ENCODE results near the gene CPSF4L.
"Not testable (repeated sequence)": the region's sequence is repeated elsewhere in the genome, so short reads cannot be mapped to it uniquely, and the experiment has no call there.

The CPSF4L gene

GRCh38 chr17:73261617-73261951 lies at the start of gene CPSF4L:
Gene CPSF4L, minus strand, starts transcription at chr17:73261880. Its CDS starts 62 bp downstream, at chr17:73261818.
- DNase-seq, result no peak

DNA sequence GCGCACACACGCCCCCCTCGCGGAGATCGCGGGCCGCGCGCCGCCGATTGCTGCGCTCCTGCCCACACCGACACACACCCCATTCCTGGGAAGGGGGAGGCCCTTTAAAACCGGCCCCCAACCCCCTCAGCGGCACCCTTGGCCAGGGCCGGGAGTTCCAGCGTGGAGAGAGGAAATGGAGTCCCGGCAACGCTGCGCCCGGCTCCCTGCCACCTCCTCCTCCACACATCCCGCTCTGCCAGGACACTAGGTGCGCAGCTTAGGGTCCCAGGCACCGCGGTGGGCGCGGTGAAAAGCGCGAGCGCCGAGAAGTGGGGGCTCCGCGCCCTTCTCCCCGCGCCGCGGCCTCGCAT lies 49.7 kb upstream of the CPSF4L start:
- DNase-seq, result no peak

- no peak for DNase-seq
Observed at GRCh38 chr17:73309727-73310596, 48.3 kb upstream of the CPSF4L start.

- DNase-seq, result not testable (repeated sequence)
Observed at GRCh38 chr17:73308959-73309358, 47.3 kb upstream of the CPSF4L start.

DNA sequence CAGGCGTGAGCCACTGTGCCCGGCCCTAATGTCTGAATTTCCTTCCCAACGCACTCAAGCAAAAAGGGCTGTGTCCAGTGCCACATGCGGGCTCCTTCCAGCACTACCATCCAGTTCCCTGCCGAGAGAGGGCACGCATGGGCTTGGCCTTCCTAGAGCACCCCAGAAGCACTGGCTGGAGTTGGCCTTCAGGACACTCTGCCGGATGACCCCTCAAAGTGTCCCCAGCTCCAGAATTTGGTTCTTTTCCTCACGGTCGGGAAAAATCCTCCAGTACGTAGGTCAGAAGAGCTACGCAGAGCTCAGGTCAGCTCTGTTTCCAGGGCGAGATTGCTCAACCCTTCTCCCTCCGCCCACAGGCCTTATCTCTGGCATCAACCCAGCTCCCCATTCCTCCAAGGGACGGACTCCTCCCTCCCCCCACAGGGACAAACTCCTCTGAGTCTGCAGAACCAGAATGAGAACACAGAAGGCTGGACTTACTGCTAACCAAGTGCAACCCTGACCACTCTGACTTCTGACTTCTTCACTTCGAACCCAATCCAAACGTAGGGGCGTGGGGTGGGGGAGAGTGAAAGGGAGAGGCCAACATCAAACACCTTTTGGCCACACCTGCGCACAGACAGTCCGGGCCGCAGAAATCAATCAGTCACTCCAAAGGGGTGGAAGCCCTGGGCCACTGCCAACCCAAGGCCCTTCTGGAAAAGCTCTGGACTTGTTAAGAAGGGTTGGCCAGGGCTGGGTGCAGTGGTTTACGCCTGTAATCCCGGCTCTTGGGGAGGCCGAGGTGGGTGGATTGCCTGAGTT lies 46.5 kb upstream of the CPSF4L start:
- DNase-seq, result no peak

DNA sequence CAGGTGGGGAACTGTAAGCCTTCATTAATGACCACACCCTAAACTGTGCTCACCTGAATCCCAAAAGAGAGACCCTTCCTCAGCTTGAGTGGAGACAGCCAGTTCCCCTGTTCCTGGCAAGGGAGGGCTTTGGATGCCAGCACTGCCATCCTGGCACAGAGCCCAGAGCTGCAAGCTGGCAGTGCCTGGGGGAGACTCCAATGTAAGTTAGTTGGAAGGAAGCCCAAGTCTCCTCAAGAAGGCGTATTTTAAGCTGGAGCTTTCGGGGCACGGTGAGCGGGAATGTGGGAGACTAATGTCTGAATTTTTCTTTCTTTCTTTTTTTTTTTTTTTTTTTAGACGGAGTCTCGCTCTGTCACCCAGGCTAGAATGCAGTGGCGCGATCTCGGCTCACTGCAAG lies 45.5 kb upstream of the CPSF4L start:
- no peak for DNase-seq

DNA sequence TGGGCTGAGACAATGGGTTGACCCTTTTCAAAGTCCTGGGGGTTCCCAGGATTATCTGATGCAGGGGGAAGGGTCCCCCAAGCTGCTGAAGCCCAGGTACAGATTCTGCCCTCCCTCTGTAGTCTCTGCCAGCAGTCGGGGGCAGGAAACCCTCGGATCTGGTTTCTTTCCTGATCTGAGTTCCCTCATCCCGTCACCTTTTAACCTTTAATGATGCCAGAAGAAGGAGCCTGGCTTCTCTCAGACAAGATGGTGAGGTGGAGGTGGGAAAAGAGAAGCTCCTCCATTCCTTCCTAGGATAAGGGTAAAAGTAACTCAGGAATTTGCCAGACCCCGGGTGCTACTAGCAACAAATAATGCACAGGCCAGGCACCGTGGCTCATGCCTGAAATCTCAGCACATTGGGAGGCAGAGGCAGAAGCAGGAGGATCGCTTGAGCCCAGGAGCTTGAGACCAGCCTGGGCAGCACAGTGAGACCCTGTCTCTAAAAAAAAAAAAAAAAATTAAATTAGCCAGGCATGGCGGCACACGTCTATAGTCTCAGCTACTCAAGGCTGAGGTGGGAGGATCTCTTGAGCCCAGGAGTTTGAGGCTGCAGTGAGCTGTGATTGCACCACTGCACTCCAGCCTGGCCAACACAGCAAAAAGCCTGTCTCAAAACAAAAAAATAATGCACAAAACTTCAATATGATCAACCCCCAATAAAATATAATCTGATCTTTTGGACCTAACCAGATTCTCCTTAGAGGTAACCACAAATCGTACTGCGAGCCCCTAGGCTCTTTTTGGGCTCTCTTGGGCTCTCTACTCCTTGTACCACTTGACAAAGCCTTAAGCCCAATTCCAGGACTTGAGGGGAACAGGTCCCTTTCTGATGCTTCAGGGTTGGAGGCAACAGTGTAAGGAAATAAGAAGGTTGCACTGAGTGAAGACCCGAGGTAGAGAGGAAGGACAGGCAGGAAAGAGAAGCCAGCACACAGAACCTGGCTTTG lies 44.5 kb upstream of the CPSF4L start:
- DNase-seq, result no peak

GRCh38 chr17:73304971-73305812 lies 43.5 kb upstream of the CPSF4L start:
- DNase-seq, result no peak

GRCh38 chr17:73304438-73304837 lies 42.8 kb upstream of the CPSF4L start:
- DNase-seq, result no peak

GRCh38 chr17:73302189-73302588 lies 40.5 kb upstream of the CPSF4L start:
- DNase-seq, result no peak

DNA sequence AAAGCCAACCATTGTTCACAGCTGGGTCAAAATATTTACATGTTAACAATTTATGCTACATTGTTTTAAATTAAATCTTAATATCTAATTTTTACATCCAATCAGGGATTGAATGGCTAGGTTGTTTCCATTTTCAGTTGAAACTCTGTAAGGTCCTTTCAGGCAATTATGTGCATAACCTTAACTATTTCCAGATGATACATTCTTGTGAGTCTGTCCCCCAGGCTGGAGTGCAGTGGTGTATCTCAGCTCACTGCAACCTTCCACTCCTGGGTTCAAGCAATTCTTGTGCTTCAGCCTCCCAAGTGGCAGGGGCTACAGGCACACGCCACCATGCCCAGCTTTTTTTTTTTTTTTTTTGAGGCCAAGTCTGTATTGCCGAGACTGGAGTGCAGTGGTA lies 39.7 kb upstream of the CPSF4L start:
- DNase-seq, result no peak

- no peak for DNase-seq
Observed at GRCh38 chr17:73300392-73300791, 38.7 kb upstream of the CPSF4L start.

GRCh38 chr17:73297934-73298861 lies 36.5 kb upstream of the CPSF4L start:
- no peak for DNase-seq

DNA sequence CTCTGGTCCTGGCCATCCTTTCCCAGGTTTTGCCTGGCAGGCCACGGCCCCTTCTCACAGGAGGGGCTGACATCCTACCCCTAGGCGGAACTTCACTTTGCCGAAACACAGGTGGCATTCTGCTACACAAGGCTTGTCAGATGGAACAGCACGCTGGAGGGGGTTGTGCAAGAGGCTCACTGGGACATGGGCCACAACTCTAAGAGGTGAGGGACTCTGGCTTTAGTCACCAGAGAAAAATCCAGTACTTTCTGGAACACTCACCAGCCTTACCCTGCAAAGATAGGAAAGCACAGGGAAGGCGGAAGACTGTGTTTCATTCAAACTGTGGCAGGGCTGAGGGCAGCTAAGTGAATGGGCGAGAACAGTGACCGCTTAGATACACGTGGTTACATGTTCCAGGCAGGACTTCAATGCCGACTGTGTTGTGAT lies 31.8 kb upstream of the CPSF4L start:
- DNase-seq, result no peak

DNA sequence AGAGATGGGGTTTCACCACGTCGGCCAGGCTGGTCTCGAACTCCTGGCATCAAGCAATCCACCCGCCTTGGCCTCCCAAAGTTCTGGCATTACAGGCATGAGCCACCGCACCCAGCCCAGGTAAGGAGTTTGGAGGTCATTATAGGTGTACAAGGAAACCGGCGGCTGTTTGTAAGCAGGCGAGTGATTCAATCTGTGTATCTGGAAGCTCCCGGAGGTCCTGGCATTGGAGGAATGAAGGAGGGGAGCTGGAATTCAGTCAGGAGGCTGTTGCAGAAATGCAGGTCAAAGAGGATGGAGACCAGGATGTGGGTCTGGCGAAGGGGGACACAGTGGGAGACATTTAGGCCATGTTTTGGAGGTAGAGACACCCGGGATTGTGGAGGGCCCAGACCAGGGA lies 31.4 kb upstream of the CPSF4L start:
- DNase-seq, result no peak

- no peak for DNase-seq
Observed at GRCh38 chr17:73292031-73292531, 30.4 kb upstream of the CPSF4L start.

DNA sequence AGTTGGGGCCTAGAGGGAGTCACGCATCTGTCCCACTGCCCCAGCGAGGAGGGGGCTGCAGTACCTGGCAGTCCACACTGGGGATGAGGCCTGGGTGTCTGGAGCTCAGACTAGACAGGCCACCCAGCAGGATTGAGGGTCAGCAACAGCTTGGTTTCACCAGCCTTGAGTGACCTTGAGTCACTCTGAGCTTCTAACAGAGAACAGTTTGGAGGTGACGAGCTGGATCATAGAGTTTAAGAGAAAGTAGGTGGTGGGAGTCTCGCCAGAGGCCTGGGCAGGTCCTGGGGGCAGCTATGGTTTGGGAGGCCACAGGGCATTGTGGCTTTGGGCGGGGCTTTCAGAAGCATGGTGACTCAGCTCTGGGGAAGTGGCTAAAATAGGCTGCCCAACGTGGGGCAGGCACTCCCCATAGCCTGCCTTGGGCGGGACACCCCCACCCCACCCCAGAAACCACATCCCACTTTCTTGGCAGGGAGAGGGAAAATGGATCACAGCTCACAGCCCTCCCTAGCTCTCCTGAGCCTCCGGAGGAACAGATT lies 29.7 kb upstream of the CPSF4L start:
- DNase-seq, result peak; percentile 71

DNA sequence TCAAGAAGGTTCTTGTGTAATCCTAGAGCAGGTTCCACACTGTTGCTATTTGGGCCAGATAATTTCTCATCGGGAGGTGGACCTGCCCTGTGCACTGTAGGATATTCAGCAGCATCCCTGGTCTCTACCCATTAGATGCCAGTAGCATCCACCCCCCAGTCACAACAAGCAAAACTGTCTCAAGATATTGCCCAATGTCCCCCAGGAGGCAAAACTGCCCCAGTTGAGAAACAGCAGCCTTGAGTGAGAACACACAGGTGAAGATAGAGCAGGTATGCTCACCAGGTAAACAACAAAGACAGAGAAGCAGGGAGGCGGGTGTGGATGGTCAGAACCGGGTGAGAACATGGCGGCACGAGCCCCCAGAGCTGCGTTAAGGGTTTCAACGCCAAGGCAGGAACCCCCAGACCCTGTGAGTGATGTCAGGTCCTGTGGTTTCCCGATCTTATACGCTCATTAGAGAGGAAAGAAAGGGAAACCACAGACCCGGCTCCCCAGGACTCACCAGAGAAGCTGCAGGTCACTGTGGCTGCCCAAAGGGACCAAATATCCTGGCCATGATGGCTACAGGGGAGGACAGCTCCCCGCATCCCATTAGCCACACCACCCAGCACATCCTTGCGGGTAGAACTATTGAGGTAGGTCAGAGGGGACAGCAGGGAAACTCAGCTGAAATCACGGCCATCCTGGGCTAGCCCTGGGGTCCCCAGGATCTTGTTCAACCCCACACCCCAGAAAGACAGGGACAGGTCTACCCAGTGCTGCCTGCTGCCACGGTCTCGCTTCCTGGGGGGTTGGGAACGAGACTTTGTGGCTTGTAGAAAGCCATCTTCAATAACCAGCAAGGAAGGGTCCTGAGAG lies 28.9 kb upstream of the CPSF4L start:
- DNase-seq, result no peak

GRCh38 chr17:73289549-73290254 lies 28.0 kb upstream of the CPSF4L start:
- DNase-seq, result no peak
